ENCODE data around the gene GNAT2.

- TF ChIP-seq POLR2A (IDR thresholded peaks at IDR 0.05) (no peak), CTCF (IDR thresholded peaks at IDR 0.05 in 4 of 5, conservative IDR thresholded peaks at IDR 0.05 in 1 of 5) (no peak)
These were observed 9.3 kb upstream of the GNAT2 start for GRCh38 chr1:109628540-109629321.
